Measurements from ENCODE around the gene CHRND.

The CHRND gene

GRCh38 chr2:232488097-232488711 lies 37.8 kb upstream of the CHRND start:
- DNase-seq (ENCODE audit: low read depth): no peak

GRCh38 chr2:232488721-232489300 lies 37.1 kb upstream of the CHRND start:
- DNase-seq (ENCODE audit: low read depth): no peak

GRCh38 chr2:232489516-232490220 lies 36.3 kb upstream of the CHRND start:
- DNase-seq (ENCODE audit: low read depth): no peak

- no peak for DNase-seq (ENCODE audit: low read depth)
Measured at GRCh38 chr2:232490221-232491138, 35.5 kb upstream of the CHRND start.

- no peak for DNase-seq (ENCODE audit: low read depth)
Measured at GRCh38 chr2:232491139-232491780, 34.7 kb upstream of the CHRND start.

GRCh38 chr2:232492236-232492848 lies 33.6 kb upstream of the CHRND start:
- no peak for DNase-seq (ENCODE audit: low read depth)

- no peak for DNase-seq (ENCODE audit: low read depth)
Measured at GRCh38 chr2:232492963-232493700, 32.8 kb upstream of the CHRND start.

GRCh38 chr2:232493701-232494474 lies 32.1 kb upstream of the CHRND start:
- no peak for DNase-seq (ENCODE audit: low read depth)

GRCh38 chr2:232494542-232494941 lies 31.4 kb upstream of the CHRND start:
- no peak for DNase-seq (ENCODE audit: low read depth)

GRCh38 chr2:232495292-232495691 lies 30.7 kb upstream of the CHRND start:
- no peak for DNase-seq (ENCODE audit: low read depth)

- DNase-seq (ENCODE audit: low read depth): no peak
Measured at GRCh38 chr2:232496501-232497270, 29.3 kb upstream of the CHRND start.

GRCh38 chr2:232497348-232497747 lies 28.6 kb upstream of the CHRND start:
- DNase-seq (ENCODE audit: low read depth): no peak

- no peak for DNase-seq (ENCODE audit: low read depth)
Measured at GRCh38 chr2:232498452-232498851, 27.5 kb upstream of the CHRND start.

- DNase-seq (ENCODE audit: low read depth): no peak
Measured at GRCh38 chr2:232501331-232501771, 24.6 kb upstream of the CHRND start.

- no peak for DNase-seq (ENCODE audit: low read depth)
Measured at GRCh38 chr2:232501794-232502390, 24.1 kb upstream of the CHRND start.

- no peak for DNase-seq (ENCODE audit: low read depth)
Measured at GRCh38 chr2:232502511-232502910, 23.4 kb upstream of the CHRND start.

GRCh38 chr2:232502911-232503808 lies 22.8 kb upstream of the CHRND start:
- peak; percentile 42 for DNase-seq (ENCODE audit: low read depth)

Data from activated T-cell treated with anti-CD3 and anti-CD28 coated beads for 48 hours (primary cell).